Ovary (tissue), 9 donors: ENCODE measurements around the gene TCF7L1. TPM values are rescaled to one million over a fixed set of nuclear protein-coding genes. Genes with fewer than 3 reads are reported as not detected.

Experiments used
- DNase-seq, 5 donors: peaks; one replicate each; pipeline ENCODE4 v3.0.0-alpha.2; 2019 to 2020
- H3K27ac ChIP-seq, 2 donors: fragments of 200-600 bp; one replicate each; pipeline versions ENCODE4 v1.5.1 to v1.8.0; 2019 to 2022
- H3K27me3 ChIP-seq: fragments of 200-600 bp; one replicate; pipeline ENCODE4 v1.8.0; 2022
- H3K36me3 ChIP-seq: fragments of 200-600 bp; sonication (generic); one replicate; pipeline ENCODE4 v1.5.1; 2019
- H3K4me1 ChIP-seq: one replicate; pipeline ENCODE4 v1.8.1; 2013; ENCODE audit warnings: mild to moderate bottlenecking, moderate library complexity; ENCODE audit not compliant: insufficient read depth
- H3K4me3 ChIP-seq: fragments of 200-600 bp; sonication (generic); one replicate; pipeline ENCODE4 v1.5.1; 2017
- H3K9me3 ChIP-seq, 2 donors: fragments of 200-600 bp in 1 of 2; sonication (generic) in 1 of 2; one replicate each; pipeline versions ENCODE4 v1.5.1 to v1.8.1; 2013 to 2019; ENCODE audit warnings: mild to moderate bottlenecking in 1 of 2, moderate library complexity in 1 of 2
- CTCF ChIP-seq, 3 donors: fragments of 450-650 bp in 2 of 3; fragments of 200-600 bp in 1 of 3; IDR thresholded peaks; one replicate each; pipeline versions ENCODE4 v1.5.1 to v1.8.0; 2016 to 2022; ENCODE audit warnings: antibody characterized with exemption in 3 of 3, mild to moderate bottlenecking in 1 of 3
- EP300 ChIP-seq: sonication (generic); formaldehyde crosslinking; IDR thresholded peaks from one replicate; pipeline ENCODE4 v1.6.1; 2017; ENCODE audit warnings: antibody characterized with exemption
- POLR2A ChIP-seq: fragments of 450-650 bp; IDR thresholded peaks from one replicate; pipeline ENCODE4 v1.6.1; 2017; ENCODE audit warnings: antibody characterized with exemption, mild to moderate bottlenecking, moderate library complexity
- WGBS, 3 donors: extraction: QIAGEN DNeasy Blood & Tissue Kit in 1 of 3; methylation state at CpG; one replicate each; pipeline versions ENCODE4 v1.1.5 to v1.1.7; 2013 to 2017; 5-methylcytosine and 5-hydroxymethylcytosine counted together
- intact Hi-C, 4 donors: fragments of 100-400 bp; cut with DNase I; formaldehyde crosslinking; loops; one replicate each; pipeline versions ENCODE4 v1.11.0 to v1.15.1; 2022 to 2023
- polyA plus RNA-seq, 2 donors: library from polyadenylated mRNA; stranded (reverse); fragments of 200-250 nt in 1 of 2; fragments of 350-450 nt in 1 of 2; fragmentation: Illumina TruSeq in 1 of 2; extraction: RNeasy Lipid Tissue Mini Kit (QIAGEN cat#74804) in 1 of 2; gene quantifications; one replicate each; pipeline ENCODE4 v1.2.3, GENCODE V29; 2013 to 2014
- total RNA-seq, 7 donors: library from RNA; depleted of rRNA in 2 of 7; stranded (reverse); fragments of >200 nt in 2 of 7; fragmentation: NEBNext Ultra II Directional in 3 of 7; extraction: Animal tissue kit (Norgen Biotek cat#: 25700) in 3 of 7; gene quantifications; one replicate each; pipeline versions ENCODE4 v1.1.0 to v1.2.4, GENCODE V29; 2016 to 2023
- donor health status: DM: no; HTN: no; CAD: no; lungs with moderate emphysema.
- donor health status: DM: no; HTN: no; CAD: no.
- donor health status: Bipolar disorder and iron deficiency.
- donor health status: DM: yes; HTN: yes; CAD: no.
- donor health status: DM: no; HTN: no; CAD: no.
- donor health status: DM: yes; HTN: yes; CAD: no.

Gene TCF7L1
- total and polyA plus RNA-seq, 9 donors = 5.2 to 29.8 (median 23.9) TPM

DNA sequence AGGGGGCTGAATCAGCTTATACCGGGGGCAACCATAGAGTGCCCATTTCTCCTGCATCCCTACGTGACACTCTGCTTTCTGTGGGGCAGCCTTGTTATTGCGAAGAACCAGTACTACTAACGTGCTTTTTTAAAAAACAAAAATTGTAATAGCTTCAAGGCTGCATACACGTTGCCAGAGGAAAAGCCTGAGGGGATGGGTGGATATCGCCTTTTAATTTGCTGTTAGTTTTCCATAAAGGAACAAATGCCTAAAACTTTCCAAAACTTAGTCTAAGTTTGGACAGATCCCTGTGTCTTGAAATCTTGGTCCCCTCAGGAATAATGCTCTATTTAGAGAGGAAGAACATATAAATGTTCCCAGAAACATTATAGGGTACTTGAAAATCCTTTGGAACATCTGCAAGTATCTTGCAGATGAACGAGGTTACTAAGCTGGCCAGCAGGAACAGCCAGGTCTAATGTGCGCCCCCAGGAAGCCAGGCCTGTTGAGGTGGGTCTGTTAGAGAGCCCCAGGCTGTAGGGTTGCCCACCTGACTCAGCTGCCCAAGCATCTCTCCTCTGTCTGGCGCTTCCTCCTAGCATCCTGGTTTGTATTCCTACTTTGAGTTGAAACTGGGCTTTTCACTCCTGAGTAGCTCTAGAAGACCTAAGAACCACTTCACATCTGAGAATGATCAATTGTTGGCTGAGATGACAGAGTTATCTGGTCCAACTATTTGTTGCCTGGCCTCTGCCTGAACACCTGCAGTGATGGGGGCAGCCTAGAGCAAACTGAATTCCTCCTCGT lies 97.7 kb downstream of the TCF7L1 start:
- H3K4me3 ChIP-seq = no peak overlapping the region
- WGBS, 3 donors = 49 to 58% (median 51%) methylated on average over 10 of the region's 10 CpGs
- H3K9me3 ChIP-seq = no peaks in the 10 kb centered on the region
- peaks cover 7% of the 10 kb centered on the region for H3K4me1 ChIP-seq
- no peaks in the 10 kb centered on the region for H3K27me3 ChIP-seq
- no peaks in the 10 kb centered on the region for H3K36me3 ChIP-seq
- DNase-seq = no peak
- H3K27ac ChIP-seq = no peak overlapping the region
- TF ChIP-seq EP300 (no peak), POLR2A (no peak)
- intact Hi-C loops = no loop called here

- TF ChIP-seq CTCF (IDR thresholded peaks at IDR 0.05) = no peak
- Histone ChIP-seq H3K4me3 (no peak overlapping the region), H3K9me3 (no peaks in the 10 kb centered on the region), H3K36me3 (no peaks in the 10 kb centered on the region), H3K4me1 (peaks cover 7% of the 10 kb centered on the region), H3K27ac (no peak overlapping the region), H3K27me3 (no peaks in the 10 kb centered on the region)
- DNase-seq = no peak
- intact Hi-C loops = no loop called here
- WGBS, 3 donors = 81 to 88% (median 85%) methylated on average over 6 of the region's 6 CpGs
Measured at GRCh38 chr2:85231468-85231805, 98.2 kb downstream of the TCF7L1 start.

- Histone ChIP-seq H3K27ac (no peak overlapping the region), H3K4me3 (no peak overlapping the region), H3K9me3 (no peaks in the 10 kb centered on the region), H3K36me3 (no peaks in the 10 kb centered on the region), H3K4me1 (peaks cover 7% of the 10 kb centered on the region), H3K27me3 (no peaks in the 10 kb centered on the region)
- no peak for DNase-seq
- TF ChIP-seq EP300 (no peak), CTCF (IDR thresholded peaks at IDR 0.05) (no peak), POLR2A (no peak)
- intact Hi-C loops = no loop called here
- 42 to 61% (median 60%) methylated on average over 10 of the region's 10 CpGs for WGBS, 3 donors
Measured at GRCh38 chr2:85231952-85232351, 98.8 kb downstream of the TCF7L1 start.

GRCh38 chr2:85234868-85235267 lies 101.7 kb downstream of the TCF7L1 start:
- H3K27ac ChIP-seq = no peak overlapping the region
- no peaks in the 10 kb centered on the region for H3K9me3 ChIP-seq
- no peak for DNase-seq
- no peak for TF ChIP-seq CTCF (IDR thresholded peaks at IDR 0.05)
- TF ChIP-seq EP300 = no peak
- no peak for TF ChIP-seq POLR2A
- no peaks in the 10 kb centered on the region for H3K27me3 ChIP-seq
- no peaks in the 10 kb centered on the region for H3K36me3 ChIP-seq
- no peak overlapping the region for H3K4me3 ChIP-seq
- WGBS, 3 donors = 92 to 100% (median 99%) methylated on average over 2 of the region's 2 CpGs
- intact Hi-C loops = no loop called here
- peaks cover 3% of the 10 kb centered on the region for H3K4me1 ChIP-seq

DNA sequence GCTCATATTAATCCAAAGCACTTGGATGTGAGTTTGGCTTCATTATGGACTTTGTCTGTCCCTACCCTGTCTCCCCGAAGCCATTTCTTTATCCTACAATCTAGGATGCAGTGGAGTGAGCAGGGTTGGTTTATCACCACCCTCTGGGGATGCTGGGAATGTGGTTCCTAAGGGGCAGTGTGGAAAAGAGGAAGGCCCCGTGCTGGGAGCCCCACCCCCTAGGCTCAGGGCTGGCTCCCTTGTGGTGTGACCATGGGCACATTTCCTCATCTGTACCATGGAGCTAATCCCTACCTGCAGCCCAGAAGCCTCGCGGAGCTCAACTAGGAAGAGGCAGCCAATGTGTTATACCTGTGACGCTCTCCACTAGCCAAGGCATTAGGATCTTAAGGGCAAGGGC lies 102.1 kb downstream of the TCF7L1 start:
- intact Hi-C loops = no loop called here
- no peak for TF ChIP-seq EP300
- no peak for TF ChIP-seq POLR2A
- TF ChIP-seq CTCF (IDR thresholded peaks at IDR 0.05) = no peak
- Histone ChIP-seq H3K27ac (no peak overlapping the region), H3K4me3 (no peak overlapping the region), H3K36me3 (no peaks in the 10 kb centered on the region), H3K27me3 (no peaks in the 10 kb centered on the region), H3K9me3 (no peaks in the 10 kb centered on the region), H3K4me1 (peaks cover 3% of the 10 kb centered on the region)
- no peak for DNase-seq
- 80 to 91% (median 90%) methylated on average over 5 of the region's 5 CpGs for WGBS, 3 donors
